Esophagus squamous epithelium (tissue), 4 donors: ENCODE measurements around the gene EOGT.

Source experiments
- POLR2A ChIP-seq, 4 donors: fragments of 450-650 bp; IDR thresholded peaks; one replicate each; pipeline ENCODE4 v1.6.1; 2017; ENCODE audit warnings: antibody characterized with exemption in 4 of 4, mild to moderate bottlenecking in 4 of 4, moderate library complexity in 3 of 4
- TF ChIP-seq, protein P1 (sequence below), 6 experiments: fragments of 450-650 bp in 4 of 6; fragments of 200-600 bp in 2 of 6; sonication (generic) in 2 of 6; IDR thresholded peaks; one replicate each; pipeline ENCODE4 v1.5.1; 2016 to 2019; ENCODE audit warnings: antibody characterized with exemption in 6 of 6, mild to moderate bottlenecking in 4 of 6, moderate library complexity in 4 of 6

DNA sequence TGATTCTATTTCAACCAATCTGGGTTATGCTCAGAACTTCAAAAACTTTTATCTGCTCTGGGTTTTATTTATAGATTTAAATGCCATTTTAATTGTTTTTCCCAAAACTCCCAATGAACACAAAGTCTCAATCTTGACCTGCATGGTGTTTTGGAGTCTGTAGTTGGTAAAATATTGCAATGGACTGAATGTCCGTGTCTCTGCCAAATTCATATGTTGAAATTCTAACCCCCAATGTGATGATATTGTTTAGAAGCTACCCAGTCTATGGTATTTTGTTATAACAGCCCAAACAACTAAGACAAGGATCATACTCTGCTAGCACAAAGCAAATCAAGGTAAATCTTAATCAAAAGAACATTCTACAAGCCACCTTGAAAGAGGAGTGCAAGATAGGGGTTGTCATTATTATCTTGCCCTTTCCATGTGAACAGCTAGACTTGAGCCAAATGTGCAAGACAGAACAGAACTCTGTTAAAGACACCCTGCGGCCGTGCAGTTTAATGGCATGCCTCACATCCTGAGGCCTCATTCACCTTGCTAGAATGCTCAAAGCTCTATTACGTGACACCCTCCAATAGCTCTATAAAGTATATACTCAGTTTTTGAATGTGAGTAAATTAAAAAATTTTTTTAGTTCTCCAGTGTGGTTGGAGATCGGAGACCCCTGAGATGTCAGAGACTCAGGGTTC lies 7.5 kb downstream of the EOGT start:
- TF ChIP-seq, protein P1, sequence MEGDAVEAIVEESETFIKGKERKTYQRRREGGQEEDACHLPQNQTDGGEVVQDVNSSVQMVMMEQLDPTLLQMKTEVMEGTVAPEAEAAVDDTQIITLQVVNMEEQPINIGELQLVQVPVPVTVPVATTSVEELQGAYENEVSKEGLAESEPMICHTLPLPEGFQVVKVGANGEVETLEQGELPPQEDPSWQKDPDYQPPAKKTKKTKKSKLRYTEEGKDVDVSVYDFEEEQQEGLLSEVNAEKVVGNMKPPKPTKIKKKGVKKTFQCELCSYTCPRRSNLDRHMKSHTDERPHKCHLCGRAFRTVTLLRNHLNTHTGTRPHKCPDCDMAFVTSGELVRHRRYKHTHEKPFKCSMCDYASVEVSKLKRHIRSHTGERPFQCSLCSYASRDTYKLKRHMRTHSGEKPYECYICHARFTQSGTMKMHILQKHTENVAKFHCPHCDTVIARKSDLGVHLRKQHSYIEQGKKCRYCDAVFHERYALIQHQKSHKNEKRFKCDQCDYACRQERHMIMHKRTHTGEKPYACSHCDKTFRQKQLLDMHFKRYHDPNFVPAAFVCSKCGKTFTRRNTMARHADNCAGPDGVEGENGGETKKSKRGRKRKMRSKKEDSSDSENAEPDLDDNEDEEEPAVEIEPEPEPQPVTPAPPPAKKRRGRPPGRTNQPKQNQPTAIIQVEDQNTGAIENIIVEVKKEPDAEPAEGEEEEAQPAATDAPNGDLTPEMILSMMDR (IDR thresholded peaks at IDR 0.05) = no peak
- TF ChIP-seq POLR2A (IDR thresholded peaks at IDR 0.05) = no peak
